NCI-H2227 (cell line): ENCODE measurements around the gene ANGPTL8.
A peak's percentile ranks its signal among the peaks of the same experiment; 100 is the strongest.

Experiments used
- DNase-seq: peaks from one replicate; lab custom pipeline; 2025; ENCODE audit not compliant: unreplicated experiment; lab: John Stamatoyannopoulos, UW

The ANGPTL8 gene

DNA sequence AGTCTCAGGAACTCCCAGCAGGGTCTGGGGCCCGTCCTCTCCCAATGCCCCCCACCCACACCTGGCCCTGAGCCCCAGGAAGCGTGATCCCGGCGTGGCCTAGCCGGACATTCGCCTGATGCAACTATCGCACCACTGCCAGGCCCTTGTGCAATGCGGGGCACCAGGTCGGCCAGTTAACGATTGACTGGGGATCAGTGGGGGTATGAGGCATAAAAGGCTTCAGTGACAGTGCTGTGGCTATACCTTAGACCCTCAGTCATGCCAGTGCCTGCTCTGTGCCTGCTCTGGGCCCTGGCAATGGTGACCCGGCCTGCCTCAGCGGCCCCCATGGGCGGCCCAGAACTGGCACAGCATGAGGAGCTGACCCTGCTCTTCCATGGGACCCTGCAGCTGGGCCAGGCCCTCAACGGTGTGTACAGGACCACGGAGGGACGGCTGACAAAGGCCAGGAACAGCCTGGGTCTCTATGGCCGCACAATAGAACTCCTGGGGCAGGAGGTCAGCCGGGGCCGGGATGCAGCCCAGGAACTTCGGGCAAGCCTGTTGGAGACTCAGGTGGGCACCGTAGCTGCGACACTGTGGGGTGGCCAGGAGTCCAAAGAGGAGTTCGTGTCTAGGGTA lies at the start of gene ANGPTL8:
Gene ANGPTL8 (plus strand): TSS at position 243 of the 624 bp plus-strand sequence. CDS start 19 bp downstream, at position 262.
- no peak for DNase-seq

DNA sequence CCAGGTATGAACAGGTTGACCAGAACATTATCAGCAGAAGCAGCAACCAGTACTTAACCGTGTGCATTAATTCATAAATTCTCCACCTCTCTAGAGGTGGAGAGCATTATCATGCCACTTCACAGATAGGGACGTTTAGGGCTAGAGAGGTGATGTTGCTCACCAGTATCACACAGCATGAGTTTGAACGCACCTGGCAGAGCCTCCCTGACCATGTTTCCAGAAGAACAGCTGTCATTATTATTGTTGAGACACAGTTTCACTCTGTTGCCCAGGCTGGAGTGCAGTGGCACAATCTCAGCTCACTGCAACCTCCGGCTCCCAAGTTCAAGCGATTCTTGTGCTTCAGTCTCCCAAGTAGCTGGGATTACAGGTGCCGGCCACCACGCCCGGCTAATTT lies 48.9 kb upstream of the ANGPTL8 start:
- DNase-seq, result no peak

DNA sequence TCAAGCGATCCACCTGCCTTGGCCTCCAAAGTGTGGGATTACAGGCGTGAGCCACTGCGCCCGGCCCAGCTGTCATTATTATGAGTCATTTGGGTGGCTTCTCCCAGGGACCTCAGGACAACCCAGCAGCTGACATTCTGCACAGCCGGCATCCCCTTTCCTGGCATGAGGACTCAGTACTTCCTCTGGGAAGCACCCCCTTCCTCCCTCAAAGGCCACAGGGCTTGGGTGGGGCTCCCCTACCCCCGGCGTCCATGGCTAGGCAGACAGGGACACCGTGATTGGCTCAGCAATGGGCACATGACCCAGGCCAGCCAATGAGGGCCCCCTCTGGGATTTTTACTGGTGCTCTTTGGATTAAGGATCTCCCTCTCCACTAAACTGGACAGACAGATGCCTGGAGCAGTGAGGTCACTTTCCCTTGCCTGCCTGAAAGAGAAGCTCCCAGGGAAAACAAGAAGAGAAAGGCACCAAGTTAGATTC lies 48.1 kb upstream of the ANGPTL8 start:
- DNase-seq, result no peak

- no peak for DNase-seq
These were observed 47.5 kb upstream of the ANGPTL8 start for GRCh38 chr19:11191934-11192333.

GRCh38 chr19:11192957-11193939 lies 46.2 kb upstream of the ANGPTL8 start:
- DNase-seq, result no peak

GRCh38 chr19:11194173-11194572 lies 45.2 kb upstream of the ANGPTL8 start:
- DNase-seq, result no peak

DNA sequence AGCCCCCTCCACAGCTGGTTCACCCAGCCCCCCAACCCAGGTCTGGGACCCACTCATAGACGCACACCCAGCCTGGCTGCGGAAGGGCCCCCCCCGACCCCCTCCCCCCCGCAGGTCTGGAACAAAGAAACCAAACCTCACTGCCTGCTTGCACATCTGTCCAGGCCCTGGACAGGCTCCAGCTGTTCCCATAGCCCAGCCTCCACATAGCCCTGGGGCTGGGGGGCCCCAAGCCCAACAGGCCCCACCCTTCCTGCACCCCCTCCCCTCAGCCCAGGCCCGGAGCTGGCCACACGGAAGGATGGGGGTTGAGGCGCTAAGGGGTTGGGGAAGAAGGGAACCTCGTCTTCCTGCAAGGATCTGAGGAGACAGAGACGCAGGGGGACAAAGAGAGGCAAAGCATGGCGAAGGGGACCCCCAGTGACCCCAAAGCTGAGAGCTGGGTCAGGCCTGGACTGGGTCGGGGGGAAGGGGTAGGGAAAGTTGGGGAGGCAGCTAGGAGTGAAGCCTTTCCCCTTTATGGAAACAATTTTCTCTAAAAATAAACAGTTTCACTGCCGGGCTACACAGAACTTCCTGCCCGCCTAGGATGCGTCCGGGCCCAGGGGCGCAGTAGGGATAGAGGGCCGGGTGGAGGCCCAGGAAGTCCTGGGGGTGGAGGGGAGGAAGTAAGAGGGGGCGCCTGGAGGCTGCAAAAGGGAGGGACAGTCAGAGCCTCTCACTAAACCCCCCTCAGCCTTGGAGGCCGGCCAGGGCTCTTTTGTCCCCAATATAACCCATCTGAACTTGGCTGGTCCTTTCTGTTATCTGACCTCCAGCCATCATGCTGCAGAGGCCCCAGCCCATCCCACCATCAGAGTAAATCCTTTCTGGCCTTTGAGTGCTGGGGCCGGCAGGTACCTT lies 44.5 kb upstream of the ANGPTL8 start:
- DNase-seq, result no peak

DNA sequence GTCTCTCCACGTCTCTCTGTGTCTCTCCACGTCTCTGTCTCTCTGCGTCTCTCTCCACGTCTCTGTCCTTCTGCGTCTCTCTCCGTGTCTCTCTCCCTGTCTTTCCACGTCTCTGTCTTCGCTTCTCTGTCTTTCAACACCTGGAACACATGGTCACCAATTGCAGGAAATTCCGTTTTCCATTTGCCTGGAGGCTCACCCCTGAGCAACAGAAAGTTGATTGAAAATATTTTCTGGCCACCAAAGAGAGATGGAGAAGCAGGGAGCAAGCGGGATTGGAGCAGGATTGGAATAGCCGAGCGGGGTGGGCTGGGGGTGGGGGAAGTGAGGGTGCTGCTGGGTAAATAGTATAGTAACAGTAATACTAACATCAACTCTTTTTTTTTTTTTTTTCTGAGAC lies 43.7 kb upstream of the ANGPTL8 start:
- no peak for DNase-seq

GRCh38 chr19:11196406-11197287 lies 42.8 kb upstream of the ANGPTL8 start:
- peak; percentile 47 for DNase-seq

- DNase-seq, result peak; percentile 81
These were observed 41.9 kb upstream of the ANGPTL8 start, which contains the start of gene KANK2 for GRCh38 chr19:11197291-11198174. Gene KANK2, minus strand, starts transcription at chr19:11197545. Its CDS starts 3,034 bp downstream, at chr19:11194511.

- no peak for DNase-seq
These were observed 41.3 kb upstream of the ANGPTL8 start for GRCh38 chr19:11198175-11198534.

DNA sequence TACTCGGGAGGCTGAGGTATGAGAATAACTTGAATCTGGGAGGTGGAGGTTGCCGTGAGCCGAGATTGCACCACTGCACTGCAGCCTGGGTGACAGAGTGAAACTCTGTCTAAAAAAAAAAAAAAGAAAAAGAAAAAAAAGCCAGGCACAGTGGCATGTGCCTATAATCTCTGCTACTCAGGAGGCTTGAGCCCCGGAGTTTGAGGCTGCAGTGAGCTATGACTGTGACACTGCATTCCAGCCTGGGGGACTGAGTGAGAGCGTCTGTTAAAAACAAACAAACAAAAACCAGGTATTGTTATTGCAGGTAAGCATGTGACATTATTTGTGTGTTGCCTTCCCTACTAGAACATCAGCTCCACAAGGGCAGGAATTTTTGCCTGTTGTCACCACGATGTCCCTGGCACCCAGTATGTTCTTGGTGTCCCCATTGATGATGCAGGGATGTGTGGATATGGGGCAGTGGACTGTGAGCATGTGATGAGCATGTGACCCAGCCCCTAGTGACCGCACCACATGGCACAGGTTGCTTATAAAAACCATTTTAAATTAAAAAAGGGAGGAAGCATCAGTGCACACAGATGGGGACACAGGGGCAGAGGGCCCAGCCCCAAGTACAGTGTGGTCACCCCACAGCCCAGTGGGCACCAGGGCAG lies 40.5 kb upstream of the ANGPTL8 start:
- DNase-seq, result no peak

DNA sequence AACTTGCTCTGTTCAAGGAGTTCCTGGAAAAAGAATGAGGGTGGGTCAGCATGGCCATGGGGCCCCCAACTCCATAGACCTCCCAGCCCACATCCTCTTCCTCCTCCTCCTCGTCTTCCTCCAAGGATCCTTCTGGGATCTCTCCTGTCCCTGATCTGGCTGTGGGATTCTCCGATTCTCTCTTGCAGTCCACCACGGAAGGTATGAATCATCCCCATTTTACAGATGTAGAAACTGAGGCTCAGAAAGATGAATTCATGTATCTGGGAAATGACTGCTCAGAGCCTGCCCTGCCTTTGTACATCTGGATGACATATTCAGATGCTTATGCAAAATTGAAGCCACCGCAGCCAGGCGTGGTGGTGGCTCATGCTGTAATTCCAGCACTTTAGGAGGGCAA lies 39.9 kb upstream of the ANGPTL8 start:
- DNase-seq, result no peak

- no peak for DNase-seq
These were observed 39.3 kb upstream of the ANGPTL8 start for GRCh38 chr19:11200015-11200574.

GRCh38 chr19:11200931-11201330 lies 38.5 kb upstream of the ANGPTL8 start:
- DNase-seq, result no peak

DNA sequence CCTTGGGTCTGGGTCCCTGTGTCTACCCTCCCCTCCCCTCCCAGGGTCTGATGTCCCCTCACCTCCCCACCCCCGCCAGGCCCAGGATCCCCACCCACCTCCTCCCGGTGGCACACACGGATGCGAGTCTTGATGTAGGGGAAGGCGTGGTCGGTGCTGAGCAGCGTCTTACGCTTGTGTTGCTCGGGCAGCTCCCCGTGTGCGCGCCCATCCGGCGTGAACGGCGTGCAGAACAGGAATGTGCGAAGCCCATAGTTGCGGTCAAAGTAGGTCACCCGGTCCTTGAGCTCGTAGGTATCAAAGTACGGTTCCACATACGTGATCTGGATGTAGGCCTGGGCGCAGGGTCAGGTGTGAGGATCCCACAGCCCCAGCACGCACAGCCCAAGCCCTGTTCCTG lies 37.6 kb upstream of the ANGPTL8 start:
- no peak for DNase-seq

GRCh38 chr19:11202488-11203193 lies 36.8 kb upstream of the ANGPTL8 start:
- DNase-seq, result no peak
